Kidney capillary endothelial cell (primary cell): ENCODE results near the gene RANBP9.

Experiments
- DNase-seq: peaks from one replicate; pipeline ENCODE4 v3.0.0-alpha.2; 2018; ENCODE audit warnings: low spot score

RANBP9 gene

GRCh38 chr6:13678255-13678983 lies 33.2 kb downstream of the RANBP9 start:
- DNase-seq = no peak

GRCh38 chr6:13677878-13678254 lies 33.8 kb downstream of the RANBP9 start:
- no peak for DNase-seq

GRCh38 chr6:13676551-13677156 lies 35.0 kb downstream of the RANBP9 start:
- DNase-seq = no peak

GRCh38 chr6:13674533-13675190 lies 37.0 kb downstream of the RANBP9 start:
- no peak for DNase-seq

GRCh38 chr6:13673825-13674444 lies 37.7 kb downstream of the RANBP9 start:
- DNase-seq = no peak

GRCh38 chr6:13673368-13673767 lies 38.3 kb downstream of the RANBP9 start:
- no peak for DNase-seq

GRCh38 chr6:13672904-13673303 lies 38.7 kb downstream of the RANBP9 start:
- DNase-seq = no peak

- DNase-seq = no peak
These were observed 40.0 kb downstream of the RANBP9 start for GRCh38 chr6:13671548-13672127.

- no peak for DNase-seq
These were observed 42.2 kb downstream of the RANBP9 start for GRCh38 chr6:13669476-13669875.

- no peak for DNase-seq
These were observed 43.2 kb downstream of the RANBP9 start for GRCh38 chr6:13668291-13668928.

GRCh38 chr6:13667655-13668054 lies 44.0 kb downstream of the RANBP9 start:
- no peak for DNase-seq

- DNase-seq = no peak
These were observed 45.2 kb downstream of the RANBP9 start for GRCh38 chr6:13666194-13667105.

- DNase-seq = no peak
These were observed 46.8 kb downstream of the RANBP9 start for GRCh38 chr6:13664703-13665352.

- no peak for DNase-seq
These were observed 47.6 kb downstream of the RANBP9 start for GRCh38 chr6:13663986-13664385.

- DNase-seq = no peak
These were observed 48.8 kb downstream of the RANBP9 start for GRCh38 chr6:13662651-13663334.

GRCh38 chr6:13661647-13662046 lies 50.0 kb downstream of the RANBP9 start:
- no peak for DNase-seq

- no peak for DNase-seq
These were observed 50.7 kb downstream of the RANBP9 start for GRCh38 chr6:13660893-13661292.

GRCh38 chr6:13660273-13660672 lies 51.4 kb downstream of the RANBP9 start:
- DNase-seq = no peak

- no peak for DNase-seq
These were observed 55.9 kb downstream of the RANBP9 start for GRCh38 chr6:13655700-13656099.

GRCh38 chr6:13654496-13654895 lies 57.1 kb downstream of the RANBP9 start:
- no peak for DNase-seq
